Measurements from ENCODE around the gene MROH8. TPM values are rescaled to one million over a fixed set of nuclear protein-coding genes. Genes with fewer than 3 reads are reported as not detected.

Gene MROH8
- total RNA-seq, 2 experiments from 2014 or later: 1.3 to 5.7 TPM

Other genes with a start within 250 kb of the MROH8 start
- 7.9 and 10.6 TPM in 2 replicates for gene SAMHD1, start 227.8 kb downstream of the MROH8 start, total RNA-seq (2014; rRNA removed; shearing (Covaris generic))
- 13.7 and 20.8 TPM in 2 replicates for gene SAMHD1, start 227.8 kb downstream of the MROH8 start, total RNA-seq (2022)
- gene RBL1, start 83.6 kb downstream of the MROH8 start, total RNA-seq (2014; rRNA removed; shearing (Covaris generic)): 48.9 and 63.0 TPM in 2 replicates
- gene RBL1, start 83.6 kb downstream of the MROH8 start, total RNA-seq (2022): 41.5 and 54.3 TPM in 2 replicates
- 89.5 and 110 TPM in 2 replicates for gene RPN2, start 218 bp downstream of the MROH8 start, total RNA-seq (2014; rRNA removed; shearing (Covaris generic))
- 130 and 138 TPM in 2 replicates for gene RPN2, start 218 bp downstream of the MROH8 start, total RNA-seq (2022)
- not detected in 2 replicates for gene GHRH, start 82.3 kb upstream of the MROH8 start, total RNA-seq (2014; rRNA removed; shearing (Covaris generic))
- not detected in 2 replicates for gene GHRH, start 82.3 kb upstream of the MROH8 start, total RNA-seq (2022)
- 2.7 and 5.7 TPM in 2 replicates for gene MANBAL, start 110.1 kb upstream of the MROH8 start, total RNA-seq (2014; rRNA removed; shearing (Covaris generic))
- 12.7 and 13.0 TPM in 2 replicates for gene MANBAL, start 110.1 kb upstream of the MROH8 start, total RNA-seq (2022)
- 0.18 and 3.7 TPM in 2 replicates for gene SRC, start 166.6 kb upstream of the MROH8 start, total RNA-seq (2014; rRNA removed; shearing (Covaris generic))
- gene SRC, start 166.6 kb upstream of the MROH8 start, total RNA-seq (2022): 0.72 and 0.89 TPM in 2 replicates

All from OCI-LY7 (cell line).